Endothelial cell of umbilical vein (primary cell): ENCODE measurements around the gene PRPF18. TPM values are rescaled to one million over a fixed set of nuclear protein-coding genes. Genes with fewer than 3 reads are reported as not detected.

Experiments
- BruUV-seq: library from RNA; stranded (reverse); fragments of 400-500 nt; replicated peaks from 2 replicates; lab custom pipeline; 2021; lab: Mats Ljungman, UMichigan
- CTCF ChIA-PET: fragments of 300-600, 350-600 bp; sonication (Branson Sonifier 250); formaldehyde crosslinking; loops from one replicate; lab custom pipeline; 2021; ENCODE audit warnings: antibody characterized with exemption, inconsistent platforms; lab: Charles Lee
- POLR2A ChIA-PET: fragments of 300-600, 350-600 bp; sonication (Branson Sonifier 250); formaldehyde crosslinking; loops from one replicate; lab custom pipeline; 2021; ENCODE audit warnings: antibody characterized with exemption, inconsistent platforms; lab: Charles Lee
- DNase-seq: peaks from one replicate; pipeline ENCODE4 v3.0.0-alpha.2; 2011; ENCODE audit warnings: low read depth, low spot score
- FAIRE-seq: peaks from 2 replicates; lab custom pipeline; 2011; peaks lifted over from hg19 to GRCh38; lab: Jason Lieb, UNC
- H2AFZ ChIP-seq: 2 replicates; pipeline ENCODE4 v1.6.0; 2012; ENCODE audit warnings: low read depth, low read length, control low read depth, inconsistent platforms
- H3K27ac ChIP-seq: 2 replicates; pipeline ENCODE4 v1.5.1; 2011; ENCODE audit warnings: low read depth, mild to moderate bottlenecking, control low read depth, low read length, moderate library complexity; ENCODE audit not compliant: insufficient read depth
- H3K27me3 ChIP-seq, 2 experiments: 2 replicates each; pipeline versions ENCODE4 v1.6.0 to v1.6.1; 2011; ENCODE audit warnings: low read length in 2 of 2, mixed read lengths in 1 of 2; ENCODE audit not compliant: control insufficient read depth in 2 of 2, insufficient read depth in 2 of 2
- H3K36me3 ChIP-seq, 2 experiments: 2 replicates in 1 of 2; 3 replicates in 1 of 2; pipeline ENCODE4 v1.5.1; 2011; ENCODE audit warnings: low read length in 2 of 2, mild to moderate bottlenecking in 1 of 2, moderate library complexity in 1 of 2; ENCODE audit not compliant: control insufficient read depth in 2 of 2, insufficient read depth in 2 of 2; ENCODE audit errors: extremely low read depth in 1 of 2
- H3K4me1 ChIP-seq: 3 replicates; pipeline ENCODE4 v1.5.1; 2011; ENCODE audit warnings: mild to moderate bottlenecking, low read length; ENCODE audit not compliant: control insufficient read depth, insufficient read depth; ENCODE audit errors: extremely low read depth
- H3K4me2 ChIP-seq: 2 replicates; pipeline ENCODE4 v1.6.1; 2011; ENCODE audit warnings: low read length, control low read depth, mixed read lengths; ENCODE audit not compliant: insufficient read depth
- H3K4me3 ChIP-seq, 3 experiments: fragments of 200-600 bp in 1 of 3; sonication (generic), shearing (Covaris generic) in 1 of 3; replicated peaks in 1 of 3; 2 replicates each; pipeline ENCODE4 v1.5.1; 2011 to 2016; ENCODE audit warnings: control low read depth in 3 of 3, low read length in 3 of 3, mild to moderate bottlenecking in 2 of 3, inconsistent platforms in 1 of 3, low read depth in 1 of 3, moderate library complexity in 1 of 3; ENCODE audit not compliant: insufficient read depth in 1 of 3
- H3K79me2 ChIP-seq: 2 replicates; pipeline ENCODE4 v1.6.0; 2012; ENCODE audit warnings: low read length, inconsistent platforms; ENCODE audit not compliant: control insufficient read depth, insufficient read depth
- H3K9ac ChIP-seq: replicated peaks from 2 replicates; pipeline ENCODE3; 2011; ENCODE audit warnings: low read length, control low read depth; ENCODE audit not compliant: insufficient read depth; ENCODE audit errors: extremely low read depth
- H3K9me1 ChIP-seq: replicated peaks from 3 replicates; pipeline ENCODE4 v1.6.0; 2011; ENCODE audit warnings: mild to moderate bottlenecking, low read length; ENCODE audit not compliant: control insufficient read depth, insufficient read depth; ENCODE audit errors: extremely low read depth
- H3K9me3 ChIP-seq: replicated peaks from 2 replicates; pipeline ENCODE4 v1.5.1; 2012; ENCODE audit warnings: low read length, inconsistent platforms; ENCODE audit not compliant: control insufficient read depth, insufficient read depth
- H4K20me1 ChIP-seq: replicated peaks from 2 replicates; pipeline ENCODE3; 2011; ENCODE audit warnings: mild to moderate bottlenecking, low read length; ENCODE audit not compliant: control insufficient read depth, insufficient read depth; ENCODE audit errors: extremely low read depth
- CTCF ChIP-seq, 2 donors: IDR thresholded peaks; 1 replicate in 1 of 2; 2 replicates in 1 of 2; pipeline ENCODE4 v1.5.1; 2011; ENCODE audit warnings: low read length in 2 of 2, mild to moderate bottlenecking in 2 of 2, moderate library complexity in 2 of 2, control low read depth in 1 of 2, inconsistent platforms in 1 of 2, low read depth in 1 of 2; ENCODE audit not compliant: insufficient read depth in 1 of 2; ENCODE audit errors: extremely low read depth in 1 of 2
- EZH2 ChIP-seq: IDR thresholded peaks from 2 replicates; pipeline ENCODE4 v1.6.1; 2012; ENCODE audit warnings: borderline replicate concordance, low read depth, mild to moderate bottlenecking, moderate library complexity, low read length, inconsistent platforms; ENCODE audit not compliant: severe bottlenecking
- FOS ChIP-seq: IDR thresholded peaks from 2 replicates; pipeline ENCODE4 v1.6.1; 2011; ENCODE audit warnings: mild to moderate bottlenecking, low read length, moderate library complexity, borderline replicate concordance; ENCODE audit not compliant: insufficient read depth
- GATA2 ChIP-seq: IDR thresholded peaks from 2 replicates; pipeline ENCODE4 v1.7.0; 2011; ENCODE audit warnings: low read depth, mild to moderate bottlenecking, moderate library complexity, mixed read lengths, low read length; ENCODE audit not compliant: insufficient read length, insufficient read depth
- JUN ChIP-seq: IDR thresholded peaks from 2 replicates; pipeline ENCODE4 v1.6.1; 2011; ENCODE audit warnings: borderline replicate concordance, low read depth; ENCODE audit not compliant: insufficient read length, insufficient read depth
- MAX ChIP-seq: IDR thresholded peaks from 2 replicates; pipeline ENCODE4 v1.6.1; 2011; ENCODE audit not compliant: insufficient read depth, insufficient read length
- MYC ChIP-seq: IDR thresholded peaks from one replicate; pipeline ENCODE4 v1.6.1; 2011; ENCODE audit warnings: mild to moderate bottlenecking, low read depth, low read length
- POLR2A ChIP-seq: IDR thresholded peaks from 2 replicates; pipeline ENCODE4 v1.6.1; 2012; ENCODE audit warnings: low read depth, mild to moderate bottlenecking, control low read depth, low read length
- POLR2AphosphoS5 ChIP-seq: IDR thresholded peaks from 2 replicates; pipeline ENCODE4 v1.6.1; 2012; ENCODE audit warnings: low read depth, mild to moderate bottlenecking, control low read depth, low read length, moderate library complexity; ENCODE audit not compliant: insufficient read depth
- dilution Hi-C: fragments of 300-500 bp; cut with MboI; formaldehyde crosslinking; loops from one replicate; pipeline ENCODE4 v1.15.0; 2019; ENCODE audit warnings: low sequenced_read_pairs; ENCODE audit not compliant: extremely low pct_ligation_motif_present
- intact Hi-C: fragments of 100-400 bp; cut with micrococcal nuclease; formaldehyde crosslinking; loops from one replicate; pipeline ENCODE4 v1.10.0; 2022
- polyA plus RNA-seq, 4 experiments: library from polyadenylated mRNA; depleted of rRNA in 3 of 4; stranded (reverse) in 3 of 4; unstranded in 1 of 4; fragments of >200 nt; gene quantifications; 2 replicates each; pipeline versions ENCODE4 v1.2.1 to v1.2.3, GENCODE V29; 2011 to 2012; ENCODE audit warnings: missing spikeins in 1 of 4
- total RNA-seq: library from RNA; stranded (reverse); gene quantifications from 2 replicates; pipeline ENCODE4 v1.2.3, GENCODE V29; 2021

Gene PRPF18
- total and polyA plus RNA-seq, 2 donors (not counting 3 experiments of a cell fraction or from before 2014, with no cell fraction given), result 7.3 to 21.0 TPM

GRCh38 chr10:13585943-13586342, 822 bp upstream of the PRPF18 start:
- no peak for FAIRE-seq

More at GRCh38 chr10:13585943-13586342, 822 bp upstream of the PRPF18 start:
- Histone ChIP-seq H3K36me3 (no peaks in the 10 kb centered on the region), H3K79me2 (peaks cover 23% of the 10 kb centered on the region), H4K20me1 (no peaks in the 10 kb centered on the region), H2AFZ (no peak overlapping the region), H3K9ac (no peak overlapping the region), H3K27me3 (peaks cover 5 to 24% of the 10 kb centered on the region in 2 experiments), H3K4me2 (peak overlapping the region; percentile 61), H3K9me1 (no peaks in the 10 kb centered on the region), H3K4me3 (no peak overlapping the region), H3K9me3 (no peaks in the 10 kb centered on the region), H3K27ac (no peak overlapping the region), H3K4me1 (peaks cover 9% of the 10 kb centered on the region)
- ChIA-PET POLR2A (no interaction called here), CTCF (interaction anchor here (1.4 to 2.6 kb wide), 3 partner anchors 29 to 236 kb away, joined by 3 to 26 read pairs (median 3); no protein-coding TSS in a partner anchor)
- no peak for TF ChIP-seq GATA2
- no peak for TF ChIP-seq POLR2A
- TF ChIP-seq POLR2AphosphoS5, result no peak
- no peak for TF ChIP-seq CTCF (IDR thresholded peaks at IDR 0.05; ENCODE audit: extremely low read depth in 1 of 2, insufficient read depth in 1 of 2, low read depth in 1 of 2, low read length in 2 of 2)
- TF ChIP-seq JUN, result no peak
- TF ChIP-seq MYC, result no peak
- TF ChIP-seq FOS, result no peak
- no peak for TF ChIP-seq MAX
- no peak for TF ChIP-seq EZH2
- dilution Hi-C loops (no loop called here), intact Hi-C loops (loop anchor here (1.0 to 2.0 kb wide), 2 partner anchors 56 to 213 kb away; no protein-coding TSS in a partner anchor)
- DNase-seq, result no peak
- no TSS peak for BruUV-seq
